ENCODE results near the gene RMDN2.
A peak's percentile ranks its signal among the peaks of the same experiment; 100 is the strongest.

The RMDN2 gene

GRCh38 chr2:37925063-37925897 is at the start of gene RMDN2:
Gene RMDN2, plus strand, starts transcription at chr2:37925287. Its CDS starts 3,991 bp downstream, at chr2:37929278.
- peak; percentile 73 to 74 for DNase-seq (ENCODE audit: extremely low read depth in 1 of 2, low read depth in 1 of 2)

GRCh38 chr2:37875403-37875906 is 49.6 kb upstream of the RMDN2 start:
- no peak for DNase-seq (ENCODE audit: extremely low read depth in 1 of 2, low read depth in 1 of 2)

GRCh38 chr2:37876227-37876626 is 48.9 kb upstream of the RMDN2 start:
- no peak for DNase-seq (ENCODE audit: extremely low read depth in 1 of 2, low read depth in 1 of 2)

- DNase-seq (ENCODE audit: extremely low read depth in 1 of 2, low read depth in 1 of 2), result no peak
Measured at GRCh38 chr2:37877457-37878315, 47.4 kb upstream of the RMDN2 start.

GRCh38 chr2:37878536-37878935 is 46.6 kb upstream of the RMDN2 start:
- no peak for DNase-seq (ENCODE audit: extremely low read depth in 1 of 2, low read depth in 1 of 2)

- DNase-seq (ENCODE audit: extremely low read depth in 1 of 2, low read depth in 1 of 2), result no peak
Measured at GRCh38 chr2:37880551-37880950, 44.5 kb upstream of the RMDN2 start.

- DNase-seq (ENCODE audit: extremely low read depth in 1 of 2, low read depth in 1 of 2), result no peak
Measured at GRCh38 chr2:37881397-37881796, 43.7 kb upstream of the RMDN2 start.

GRCh38 chr2:37882036-37882435 is 43.1 kb upstream of the RMDN2 start:
- no peak for DNase-seq (ENCODE audit: extremely low read depth in 1 of 2, low read depth in 1 of 2)

- no peak for DNase-seq (ENCODE audit: extremely low read depth in 1 of 2, low read depth in 1 of 2)
Measured at GRCh38 chr2:37883518-37883917, 41.6 kb upstream of the RMDN2 start.

- DNase-seq (ENCODE audit: extremely low read depth in 1 of 2, low read depth in 1 of 2), result no peak
Measured at GRCh38 chr2:37885329-37885993, 39.6 kb upstream of the RMDN2 start.

- no peak for DNase-seq (ENCODE audit: extremely low read depth in 1 of 2, low read depth in 1 of 2)
Measured at GRCh38 chr2:37886745-37887144, 38.3 kb upstream of the RMDN2 start.

GRCh38 chr2:37887286-37887685 is 37.8 kb upstream of the RMDN2 start:
- DNase-seq (ENCODE audit: extremely low read depth in 1 of 2, low read depth in 1 of 2), result no peak

- peak; percentile 19 to 44 for DNase-seq (ENCODE audit: extremely low read depth in 1 of 2, low read depth in 1 of 2)
Measured at GRCh38 chr2:37890893-37891495, 34.1 kb upstream of the RMDN2 start.

GRCh38 chr2:37891846-37892435 is 33.1 kb upstream of the RMDN2 start:
- DNase-seq (ENCODE audit: extremely low read depth in 1 of 2, low read depth in 1 of 2), result no peak

- no peak for DNase-seq (ENCODE audit: extremely low read depth in 1 of 2, low read depth in 1 of 2)
Measured at GRCh38 chr2:37892436-37893114, 32.5 kb upstream of the RMDN2 start.

GRCh38 chr2:37893327-37893726 is 31.8 kb upstream of the RMDN2 start:
- DNase-seq (ENCODE audit: extremely low read depth in 1 of 2, low read depth in 1 of 2), result no peak

- no peak for DNase-seq (ENCODE audit: extremely low read depth in 1 of 2, low read depth in 1 of 2)
Measured at GRCh38 chr2:37894047-37894446, 31.0 kb upstream of the RMDN2 start.

- DNase-seq (ENCODE audit: extremely low read depth in 1 of 2, low read depth in 1 of 2), result no peak
Measured at GRCh38 chr2:37894601-37895000, 30.5 kb upstream of the RMDN2 start.

- DNase-seq (ENCODE audit: extremely low read depth in 1 of 2, low read depth in 1 of 2), result no peak
Measured at GRCh38 chr2:37895140-37895539, 29.9 kb upstream of the RMDN2 start.

GRCh38 chr2:37896319-37896718 is 28.8 kb upstream of the RMDN2 start:
- DNase-seq (ENCODE audit: extremely low read depth in 1 of 2, low read depth in 1 of 2), result no peak
